Astrocyte (in vitro differentiated cells and primary cell): ENCODE results near the gene PCCA. TPM values are rescaled to one million over a fixed set of nuclear protein-coding genes. Genes with fewer than 3 reads are reported as not detected.

Source experiments
- DNase-seq: peaks from one replicate; pipeline ENCODE4 v3.0.0-alpha.2; 2010; ENCODE audit warnings: low read depth
- FAIRE-seq: peaks from 2 replicates; lab custom pipeline; 2011; peaks lifted over from hg19 to GRCh38; lab: Jason Lieb, UNC
- H2AFZ ChIP-seq: 2 replicates; pipeline ENCODE4 v1.6.0; 2012; ENCODE audit warnings: low read depth, low read length, inconsistent platforms
- H3K27ac ChIP-seq: 2 replicates; pipeline ENCODE4 v1.5.1; 2011; ENCODE audit warnings: low read depth, low read length, inconsistent platforms
- H3K27me3 ChIP-seq: 2 replicates; pipeline ENCODE4 v1.6.0; 2011; ENCODE audit warnings: low read length, inconsistent platforms; ENCODE audit not compliant: insufficient read depth
- H3K36me3 ChIP-seq: 2 replicates; pipeline ENCODE4 v1.5.1; 2011; ENCODE audit warnings: low read length, inconsistent platforms; ENCODE audit not compliant: insufficient read depth
- H3K4me1 ChIP-seq: 2 replicates; pipeline ENCODE4 v1.5.1; 2011; ENCODE audit warnings: low read length, inconsistent platforms; ENCODE audit not compliant: insufficient read depth
- H3K4me2 ChIP-seq: 2 replicates; pipeline ENCODE4 v1.6.0; 2012; ENCODE audit warnings: low read length, inconsistent platforms
- H3K4me3 ChIP-seq: 2 replicates; pipeline ENCODE4 v1.5.1; 2011; ENCODE audit warnings: low read depth, mild to moderate bottlenecking, low read length, inconsistent platforms; ENCODE audit not compliant: insufficient read depth
- H3K79me2 ChIP-seq: 2 replicates; pipeline ENCODE4 v1.6.0; 2012; ENCODE audit warnings: mild to moderate bottlenecking, low read length, inconsistent platforms; ENCODE audit not compliant: insufficient read depth
- H3K9ac ChIP-seq: 2 replicates; pipeline ENCODE4 v1.6.0; 2012; ENCODE audit warnings: mild to moderate bottlenecking, low read length, inconsistent platforms
- H3K9me3 ChIP-seq: 2 replicates; pipeline ENCODE4 v1.5.1; 2012; ENCODE audit warnings: low read depth, mild to moderate bottlenecking, low read length, inconsistent platforms; ENCODE audit not compliant: insufficient read depth
- H4K20me1 ChIP-seq: 2 replicates; pipeline ENCODE4 v1.6.0; 2012; ENCODE audit warnings: low read length, inconsistent platforms; ENCODE audit not compliant: insufficient read depth
- H3K27ac Mint-ChIP-seq: one replicate; pipeline ENCODE4 v1.8.0; 2021; ENCODE audit warnings: mild to moderate bottlenecking, mixed read lengths; ENCODE audit not compliant: unreplicated experiment
- H3K27me3 Mint-ChIP-seq: one replicate; pipeline ENCODE4 v1.8.0; 2021; ENCODE audit warnings: low read depth, mixed read lengths; ENCODE audit not compliant: unreplicated experiment
- H3K36me3 Mint-ChIP-seq: one replicate; pipeline ENCODE4 v1.8.0; 2021; ENCODE audit warnings: low read depth, mixed read lengths; ENCODE audit not compliant: unreplicated experiment
- H3K4me1 Mint-ChIP-seq: one replicate; pipeline ENCODE4 v1.8.0; 2021; ENCODE audit warnings: low read depth, mixed read lengths; ENCODE audit not compliant: unreplicated experiment
- H3K4me3 Mint-ChIP-seq: one replicate; pipeline ENCODE4 v1.8.0; 2021; ENCODE audit warnings: mild to moderate bottlenecking, moderate library complexity, mixed read lengths; ENCODE audit not compliant: unreplicated experiment
- H3K9me3 Mint-ChIP-seq: one replicate; pipeline ENCODE4 v1.8.0; 2021; ENCODE audit warnings: mild to moderate bottlenecking, mixed read lengths; ENCODE audit not compliant: unreplicated experiment
- EZH2 ChIP-seq: IDR thresholded peaks from 2 replicates; pipeline ENCODE4 v1.6.1; 2012; ENCODE audit warnings: mild to moderate bottlenecking, low read length, inconsistent platforms; ENCODE audit not compliant: insufficient read depth
- total RNA-seq: library from RNA; stranded (reverse); gene quantifications from 2 replicates; pipeline ENCODE4 v1.2.1, GENCODE V29; 2021
- TF ChIP-seq, protein P1 (sequence below): IDR thresholded peaks from 2 replicates; pipeline ENCODE4 v1.5.1; 2011; ENCODE audit warnings: low read depth, mild to moderate bottlenecking, inconsistent platforms, low read length, moderate library complexity; ENCODE audit not compliant: insufficient read depth

The PCCA gene
- total RNA-seq, 1 donor from 2014 or later, result 13.9 TPM

DNA sequence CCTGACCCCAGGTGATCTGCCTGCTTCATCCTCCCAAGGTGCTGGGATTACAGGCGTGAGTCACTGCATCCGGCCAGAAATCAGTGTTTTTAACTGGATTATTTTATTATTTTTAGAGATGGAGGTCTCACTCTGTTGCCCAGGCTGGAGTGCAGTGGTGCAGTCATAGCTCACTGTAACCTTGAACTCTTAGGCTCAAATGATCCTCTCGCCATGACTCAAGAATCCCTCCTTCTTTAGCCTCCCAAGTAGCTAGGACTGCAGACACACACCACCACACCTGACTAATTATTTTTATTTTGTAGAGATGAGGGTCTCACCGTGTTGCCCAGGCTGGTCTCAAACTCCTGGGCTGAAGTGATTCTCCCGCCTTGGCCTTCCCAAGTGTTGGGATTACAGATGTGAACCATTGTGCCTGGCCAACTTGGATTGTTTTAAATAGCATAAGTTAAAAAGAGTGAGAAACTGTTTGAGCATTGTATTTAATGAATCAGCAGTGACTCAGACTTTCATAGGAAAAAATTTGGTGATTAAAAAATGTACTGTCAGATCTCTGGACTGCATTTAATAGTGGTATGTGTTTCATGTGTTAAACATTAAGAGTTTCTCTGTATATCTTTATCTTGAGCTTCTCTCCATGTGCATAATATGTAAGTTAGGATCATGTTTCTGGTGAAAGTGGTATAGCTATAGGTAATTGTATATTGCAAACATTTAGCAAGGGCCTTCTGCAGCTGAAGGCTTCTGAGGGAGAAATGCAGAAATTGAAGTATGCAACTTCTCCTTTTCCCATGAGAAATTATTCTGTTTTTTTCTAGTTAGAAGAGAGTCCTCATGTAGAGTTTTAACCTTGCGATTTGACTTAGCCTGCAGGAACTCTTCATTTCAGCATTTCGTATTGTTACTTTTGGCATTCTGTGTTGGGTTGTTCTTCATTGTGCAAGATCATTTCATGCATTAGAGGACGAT lies 121.2 kb downstream of the PCCA start:
- no peaks in the 10 kb centered on the region for H4K20me1 ChIP-seq
- Mint-ChIP-seq H3K36me3 (peaks cover 5% of the 10 kb centered on the region), H3K27ac (no peak overlapping the region), H3K9me3 (peaks cover 2% of the 10 kb centered on the region), H3K4me3 (no peak overlapping the region), H3K4me1 (peaks cover 26% of the 10 kb centered on the region), H3K27me3 (no peaks in the 10 kb centered on the region)
- H3K27me3 ChIP-seq, result no peaks in the 10 kb centered on the region
- H3K4me1 ChIP-seq, result peaks cover 23% of the 10 kb centered on the region
- peak; percentile 97 for FAIRE-seq
- H3K27ac ChIP-seq, result peak overlapping the region; percentile 78
- H3K36me3 ChIP-seq, result no peaks in the 10 kb centered on the region
- no peak overlapping the region for H2AFZ ChIP-seq
- peak; percentile 85 for DNase-seq
- peaks cover 5% of the 10 kb centered on the region for H3K79me2 ChIP-seq
- TF ChIP-seq EZH2, result no peak
- TF ChIP-seq, protein P1, sequence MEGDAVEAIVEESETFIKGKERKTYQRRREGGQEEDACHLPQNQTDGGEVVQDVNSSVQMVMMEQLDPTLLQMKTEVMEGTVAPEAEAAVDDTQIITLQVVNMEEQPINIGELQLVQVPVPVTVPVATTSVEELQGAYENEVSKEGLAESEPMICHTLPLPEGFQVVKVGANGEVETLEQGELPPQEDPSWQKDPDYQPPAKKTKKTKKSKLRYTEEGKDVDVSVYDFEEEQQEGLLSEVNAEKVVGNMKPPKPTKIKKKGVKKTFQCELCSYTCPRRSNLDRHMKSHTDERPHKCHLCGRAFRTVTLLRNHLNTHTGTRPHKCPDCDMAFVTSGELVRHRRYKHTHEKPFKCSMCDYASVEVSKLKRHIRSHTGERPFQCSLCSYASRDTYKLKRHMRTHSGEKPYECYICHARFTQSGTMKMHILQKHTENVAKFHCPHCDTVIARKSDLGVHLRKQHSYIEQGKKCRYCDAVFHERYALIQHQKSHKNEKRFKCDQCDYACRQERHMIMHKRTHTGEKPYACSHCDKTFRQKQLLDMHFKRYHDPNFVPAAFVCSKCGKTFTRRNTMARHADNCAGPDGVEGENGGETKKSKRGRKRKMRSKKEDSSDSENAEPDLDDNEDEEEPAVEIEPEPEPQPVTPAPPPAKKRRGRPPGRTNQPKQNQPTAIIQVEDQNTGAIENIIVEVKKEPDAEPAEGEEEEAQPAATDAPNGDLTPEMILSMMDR, result no peak
- H3K9ac ChIP-seq, result peak overlapping the region; percentile 45
- H3K4me3 ChIP-seq, result no peak overlapping the region
- H3K4me2 ChIP-seq, result peak overlapping the region; percentile 53
- no peaks in the 10 kb centered on the region for H3K9me3 ChIP-seq

DNA sequence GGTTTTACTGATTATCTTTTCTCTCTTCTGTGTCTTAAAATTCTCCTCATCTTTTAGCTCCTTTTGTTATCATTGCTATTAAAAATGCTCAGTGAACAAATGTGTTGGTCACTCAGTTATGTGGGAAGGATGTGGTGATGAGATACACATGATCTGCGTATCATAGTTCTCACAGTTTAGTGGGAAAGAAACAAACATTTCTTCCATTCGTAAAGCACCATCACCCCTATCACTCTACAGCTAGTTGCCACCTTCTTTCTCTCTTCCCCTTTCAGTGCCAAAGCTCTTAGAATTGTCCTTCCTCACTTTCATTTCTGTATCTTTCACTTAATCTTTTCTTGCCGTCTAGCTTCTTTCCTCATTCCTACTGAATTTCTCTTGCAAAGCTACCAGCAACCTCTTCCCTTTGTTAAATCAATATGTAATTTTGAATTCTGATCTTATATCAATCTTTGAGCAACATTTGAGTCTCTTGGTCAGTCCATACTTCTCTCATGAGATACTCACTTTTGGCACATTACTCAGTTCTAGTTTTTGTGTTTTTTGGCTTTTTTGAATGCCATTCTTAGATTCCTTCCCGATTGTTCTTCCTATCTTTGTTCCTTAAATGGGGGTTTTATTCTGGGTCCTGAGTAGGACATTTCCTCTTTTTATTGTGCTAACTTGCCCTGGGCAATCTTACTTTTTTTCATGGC lies 122.3 kb downstream of the PCCA start:
- H3K4me2 ChIP-seq, result peak overlapping the region; percentile 53
- peaks cover 2% of the 10 kb centered on the region for H3K9me3 Mint-ChIP-seq
- H4K20me1 ChIP-seq, result no peaks in the 10 kb centered on the region
- H3K27ac Mint-ChIP-seq, result peak overlapping the region; percentile 13
- H3K27me3 Mint-ChIP-seq, result no peaks in the 10 kb centered on the region
- peak overlapping the region; percentile 78 for H3K27ac ChIP-seq
- no peaks in the 10 kb centered on the region for H3K36me3 ChIP-seq
- peaks cover 5% of the 10 kb centered on the region for H3K79me2 ChIP-seq
- H3K9me3 ChIP-seq, result no peaks in the 10 kb centered on the region
- no peaks in the 10 kb centered on the region for H3K27me3 ChIP-seq
- no peak overlapping the region for H3K4me3 Mint-ChIP-seq
- H3K9ac ChIP-seq, result peak overlapping the region; percentile 45
- H3K4me3 ChIP-seq, result no peak overlapping the region
- no peak overlapping the region for H2AFZ ChIP-seq
- H3K36me3 Mint-ChIP-seq, result peaks cover 5% of the 10 kb centered on the region
- TF ChIP-seq, protein P1, result no peak
- no peak for TF ChIP-seq EZH2
- peaks cover 23% of the 10 kb centered on the region for H3K4me1 ChIP-seq
- FAIRE-seq (peak; percentile 63), DNase-seq (peak; percentile 78)
- peaks cover 26% of the 10 kb centered on the region for H3K4me1 Mint-ChIP-seq
